Hypothalamus (tissue), 51 donors: ENCODE results near the gene OASL.

Experiments
- DNase-seq, 51 donors: peaks; one replicate each; lab custom pipeline; 2025; lab: John Stamatoyannopoulos, UW

OASL gene

GRCh38 chr12:121018860-121019617, 20.0 kb downstream of the OASL start:
- no peak for DNase-seq

GRCh38 chr12:121017966-121018491, 21.0 kb downstream of the OASL start:
- DNase-seq = no peak

- DNase-seq = peak; percentile 49 to 96 (median 85)
These were observed 22.9 kb downstream of the OASL start, which contains the start of gene C12orf43 for GRCh38 chr12:121015825-121016766. TSS of gene C12orf43 (minus strand) at chr12:121016487. CDS start at chr12:121016474, 13 bp downstream.

- no peak for DNase-seq
These were observed 25.3 kb downstream of the OASL start for GRCh38 chr12:121013715-121014114.

- DNase-seq = no peak
These were observed 27.2 kb downstream of the OASL start for GRCh38 chr12:121011820-121012219.

- DNase-seq = no peak
These were observed 28.2 kb downstream of the OASL start for GRCh38 chr12:121010860-121011259.

GRCh38 chr12:121009741-121010140, 29.3 kb downstream of the OASL start:
- DNase-seq = peak in 5 of 51 donors; percentile 2 to 29 (median 10)

- DNase-seq = no peak
These were observed 30.5 kb downstream of the OASL start for GRCh38 chr12:121008347-121009098.

GRCh38 chr12:121005346-121005815, 33.7 kb downstream of the OASL start:
- peak in 9 of 51 donors; percentile 2 to 19 (median 6) for DNase-seq

GRCh38 chr12:121004253-121004815, 34.7 kb downstream of the OASL start:
- DNase-seq = no peak

GRCh38 chr12:121003650-121004049, 35.4 kb downstream of the OASL start:
- DNase-seq = no peak

GRCh38 chr12:121001841-121002483, 37.1 kb downstream of the OASL start:
- no peak for DNase-seq

GRCh38 chr12:121001060-121001459, 38.0 kb downstream of the OASL start:
- DNase-seq = no peak

GRCh38 chr12:121000530-121000929, 38.5 kb downstream of the OASL start:
- no peak for DNase-seq

GRCh38 chr12:120999191-121000120, 39.6 kb downstream of the OASL start:
- DNase-seq = no peak

GRCh38 chr12:120998435-120998834, 40.6 kb downstream of the OASL start:
- DNase-seq = no peak

- DNase-seq = no peak
These were observed 41.6 kb downstream of the OASL start for GRCh38 chr12:120997448-120997847.

GRCh38 chr12:120996133-120996746, 42.8 kb downstream of the OASL start:
- no peak for DNase-seq
